CD4-positive, alpha-beta T cell (primary cell): ENCODE data around the gene LMOD1. TPM values are rescaled to one million over a fixed set of nuclear protein-coding genes. Genes with fewer than 3 reads are reported as not detected.
"Not testable (repeated sequence)": the region's sequence is repeated elsewhere in the genome, so short reads cannot be mapped to it uniquely, and the experiment has no call there.

Experiments
- ATAC-seq: fragments of 200-7000 bp; cut with Tn5 transposase; one replicate; pipeline ENCODE4 v1.10.0; 2022; ENCODE audit warnings: mild to moderate bottlenecking; ENCODE audit not compliant: poor library complexity
- CTCF ChIA-PET: fragments of 350-600 bp; sonication (Branson Sonifier 250); formaldehyde crosslinking; loops from one replicate; lab custom pipeline; 2021; ENCODE audit warnings: antibody characterized with exemption, inconsistent platforms; lab: Charles Lee
- POLR2A ChIA-PET: fragments of 350-600 bp; sonication (Branson Sonifier 250); formaldehyde crosslinking; loops from one replicate; lab custom pipeline; 2021; ENCODE audit warnings: antibody characterized with exemption, inconsistent platforms; lab: Charles Lee
- DNase-seq, 14 experiments: peaks; one replicate each; pipeline ENCODE4 v3.0.0-alpha.2; 2013 to 2020; ENCODE audit warnings: mixed read lengths in 2 of 14
- H3K27ac ChIP-seq, 2 donors: one replicate each; pipeline versions ENCODE4 v1.5.1 to v1.7.0; 2013; ENCODE audit warnings: low read length in 2 of 2, low read depth in 1 of 2, mild to moderate bottlenecking in 1 of 2
- H3K27me3 ChIP-seq, 2 experiments: 1 replicate in 1 of 2; 2 replicates in 1 of 2; pipeline versions ENCODE4 v1.6.1 to v1.7.0; 2013; ENCODE audit warnings: low read length in 2 of 2, control low read depth in 1 of 2, mild to moderate bottlenecking in 1 of 2, moderate library complexity in 1 of 2; ENCODE audit not compliant: insufficient read depth in 2 of 2, control insufficient read depth in 1 of 2
- H3K36me3 ChIP-seq: one replicate; pipeline ENCODE4 v1.6.1; 2013; ENCODE audit warnings: low read length, control low read depth; ENCODE audit not compliant: insufficient read depth
- H3K4me1 ChIP-seq: one replicate; pipeline ENCODE4 v1.6.1; 2013; ENCODE audit warnings: low read length, control low read depth; ENCODE audit not compliant: insufficient read depth
- H3K4me3 ChIP-seq: one replicate; pipeline ENCODE4 v1.5.1; 2013; ENCODE audit warnings: mild to moderate bottlenecking, low read length, moderate library complexity
- H3K9me3 ChIP-seq, 2 experiments: 1 replicate in 1 of 2; 2 replicates in 1 of 2; pipeline versions ENCODE4 v1.6.1 to v1.7.0; 2013; ENCODE audit warnings: low read length in 2 of 2, mild to moderate bottlenecking in 2 of 2, control low read depth in 1 of 2, moderate library complexity in 1 of 2; ENCODE audit not compliant: control insufficient read depth in 1 of 2, insufficient read depth in 1 of 2
- H3K27ac Mint-ChIP-seq: one replicate; pipeline ENCODE4 v1.8.0; 2020; ENCODE audit warnings: mixed read lengths
- H3K27me3 Mint-ChIP-seq: one replicate; pipeline ENCODE4 v1.8.0; 2021; ENCODE audit warnings: mixed read lengths
- H3K36me3 Mint-ChIP-seq: one replicate; pipeline ENCODE4 v1.8.0; 2021; ENCODE audit warnings: low read depth, mixed read lengths
- H3K4me1 Mint-ChIP-seq: one replicate; pipeline ENCODE4 v1.8.0; 2021; ENCODE audit warnings: low read depth, mixed read lengths
- H3K4me3 Mint-ChIP-seq: one replicate; pipeline ENCODE4 v1.8.0; 2020; ENCODE audit warnings: mild to moderate bottlenecking, mixed read lengths
- H3K9me3 Mint-ChIP-seq: one replicate; pipeline ENCODE4 v1.8.0; 2020; ENCODE audit warnings: mixed read lengths
- CTCF ChIP-seq: fragments of 200-600 bp; IDR thresholded peaks from one replicate; pipeline ENCODE4 v1.8.0; 2022; ENCODE audit warnings: antibody characterized with exemption, mild to moderate bottlenecking
- intact Hi-C, 2 experiments: fragments of 100-400 bp; cut with DNase I in 1 of 2; cut with micrococcal nuclease in 1 of 2; formaldehyde crosslinking; loops; one replicate each; pipeline versions ENCODE4 v1.15.1 to v1.9.0; 2023 to 2025; cut with DNase I, micrococcal nuclease
- total RNA-seq, 174 experiments: library from RNA in 2 of 174; stranded (reverse) in 2 of 174; gene quantifications; one replicate each; pipeline ENCODE4 v1.2.3 and lab custom pipeline; 2021 to 2026

The LMOD1 gene
- total RNA-seq, 2 experiments from 2014 or later = not detected

DNA sequence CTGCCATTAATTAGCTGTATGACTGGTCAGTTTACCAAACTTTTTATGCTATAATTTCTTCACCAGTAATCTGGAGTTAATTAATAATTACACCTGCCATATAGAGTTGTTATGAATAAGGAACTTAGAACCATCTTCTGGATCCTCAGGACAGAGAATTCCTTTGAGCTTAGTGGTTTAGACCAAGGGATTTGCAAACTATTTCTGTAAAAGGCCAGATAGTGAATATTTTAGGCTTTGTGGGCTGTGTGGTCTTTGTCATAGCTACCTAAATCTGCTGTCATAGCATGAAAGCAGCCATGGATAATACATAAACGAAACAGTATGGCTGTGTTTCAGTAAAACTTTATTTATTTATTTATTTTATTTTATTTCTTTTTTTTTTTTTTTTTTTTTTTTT, 17.9 kb upstream of the LMOD1 start:
- no peak for TF ChIP-seq CTCF
- intact Hi-C loops = no loop called here
- ChIA-PET CTCF (interaction anchor here (2.0 to 2.3 kb wide), 2 partner anchors 35 to 68 kb away, joined by 5 to 8 read pairs; no protein-coding TSS in a partner anchor), POLR2A (interaction anchor here (0.6 kb wide), 1 partner anchor 18 kb away, joined by 3 read pairs; the partner anchor contains the start of gene RNPEP)
- Histone ChIP-seq H3K9me3 (no peaks in the 10 kb centered on the region), H3K4me3 (no peak overlapping the region), H3K4me1 (no peaks in the 10 kb centered on the region), H3K36me3 (peaks cover 77% of the 10 kb centered on the region), H3K27me3 (no peaks in the 10 kb centered on the region), H3K27ac (no peak overlapping the region)
- Mint-ChIP-seq H3K9me3 (no peaks in the 10 kb centered on the region), H3K27ac (no peak overlapping the region), H3K27me3 (no peaks in the 10 kb centered on the region), H3K4me3 (no peak overlapping the region), H3K36me3 (peaks cover 82% of the 10 kb centered on the region), H3K4me1 (no peaks in the 10 kb centered on the region)
- DNase-seq = no peak
- no peak for ATAC-seq

GRCh38 chr1:201962382-201962781, 16.0 kb upstream of the LMOD1 start:
- intact Hi-C loops = loop anchor here in 1 of 2 experiments (1.0 kb wide), 1 partner anchor 16 kb away; the partner anchor contains the start of gene LMOD1
- peaks cover 73% of the 10 kb centered on the region for H3K36me3 ChIP-seq
- DNase-seq, H3K9me3 Mint-ChIP-seq, H3K4me3 Mint-ChIP-seq, H3K4me1 ChIP-seq, H3K27me3 ChIP-seq, H3K4me3 ChIP-seq, H3K27ac ChIP-seq, H3K27me3 Mint-ChIP-seq, H3K27ac Mint-ChIP-seq, H3K9me3 ChIP-seq, H3K4me1 Mint-ChIP-seq, ATAC-seq, CTCF ChIA-PET: not testable (repeated sequence)
- H3K36me3 Mint-ChIP-seq = peaks cover 81% of the 10 kb centered on the region
- POLR2A ChIA-PET = interaction anchor here (0.8 to 1.4 kb wide), 2 partner anchors 10 to 20 kb away, joined by 3 to 5 read pairs; partner anchors contain the start of gene RNPEP

GRCh38 chr1:201958348-201958747, 12.0 kb upstream of the LMOD1 start:
- H3K9me3 ChIP-seq = no peaks in the 10 kb centered on the region
- H3K4me3 Mint-ChIP-seq = no peak overlapping the region
- H3K4me1 Mint-ChIP-seq = peaks cover 27% of the 10 kb centered on the region
- DNase-seq = no peak
- peaks cover 44% of the 10 kb centered on the region for H3K36me3 ChIP-seq
- H3K36me3 Mint-ChIP-seq = peaks cover 76% of the 10 kb centered on the region
- H3K4me1 ChIP-seq = peaks cover 18% of the 10 kb centered on the region
- H3K4me3 ChIP-seq = no peak overlapping the region
- TF ChIP-seq CTCF = no peak
- no peaks in the 10 kb centered on the region for H3K27me3 ChIP-seq
- no peak overlapping the region for H3K27ac ChIP-seq
- no peaks in the 10 kb centered on the region for H3K27me3 Mint-ChIP-seq
- ATAC-seq = no peak
- no peaks in the 10 kb centered on the region for H3K9me3 Mint-ChIP-seq
- peak overlapping the region; percentile 30 for H3K27ac Mint-ChIP-seq
- CTCF ChIA-PET = no interaction called here
- intact Hi-C loops = loop anchor here (5.0 kb wide), 2 partner anchors 61 to 126 kb away; no protein-coding TSS in a partner anchor
- POLR2A ChIA-PET = no interaction called here
